GM18858 (cell line): ENCODE results near the gene FAM170B.

Source experiments
- ATAC-seq: cut with Tn5 transposase; IDR thresholded peaks from one replicate; pipeline ENCODE4 v1.9.1; 2021; ENCODE audit not compliant: unreplicated experiment

FAM170B gene

GRCh38 chr10:49152663-49153062, 18.8 kb upstream of the FAM170B start:
- no peak for ATAC-seq

GRCh38 chr10:49152037-49152436, 18.2 kb upstream of the FAM170B start:
- no peak for ATAC-seq

GRCh38 chr10:49151481-49151880, 17.7 kb upstream of the FAM170B start:
- ATAC-seq: no peak

GRCh38 chr10:49151025-49151445, 17.2 kb upstream of the FAM170B start:
- no peak for ATAC-seq

- no peak for ATAC-seq
These were observed 16.6 kb upstream of the FAM170B start for GRCh38 chr10:49150426-49150825.

GRCh38 chr10:49149881-49150280, 16.1 kb upstream of the FAM170B start:
- ATAC-seq: no peak

- ATAC-seq: no peak
These were observed 10.4 kb upstream of the FAM170B start for GRCh38 chr10:49144058-49144720.

GRCh38 chr10:49143249-49143648, 9.4 kb upstream of the FAM170B start:
- ATAC-seq: no peak

GRCh38 chr10:49141541-49142332, 7.9 kb upstream of the FAM170B start:
- no peak for ATAC-seq

- ATAC-seq: no peak
These were observed 6.7 kb upstream of the FAM170B start for GRCh38 chr10:49140304-49141177.

- ATAC-seq: no peak
These were observed 6.0 kb upstream of the FAM170B start for GRCh38 chr10:49139846-49140195.

GRCh38 chr10:49139028-49139845, 5.4 kb upstream of the FAM170B start:
- no peak for ATAC-seq

- ATAC-seq: no peak
These were observed 4.6 kb upstream of the FAM170B start for GRCh38 chr10:49138361-49138891.

GRCh38 chr10:49136525-49136924, 2.7 kb upstream of the FAM170B start:
- no peak for ATAC-seq

- peak; percentile 72 for ATAC-seq
These were observed 1.9 kb upstream of the FAM170B start for GRCh38 chr10:49135575-49136313.

GRCh38 chr10:49134327-49134726, 506 bp upstream of the FAM170B start:
- ATAC-seq: no peak

- no peak for ATAC-seq
These were observed 1.5 kb downstream of the FAM170B start for GRCh38 chr10:49132362-49132737.

- no peak for ATAC-seq
These were observed 2.1 kb downstream of the FAM170B start for GRCh38 chr10:49131507-49132361.

GRCh38 chr10:49129376-49129775, 4.4 kb downstream of the FAM170B start:
- ATAC-seq: no peak
